Endodermal cell (in vitro differentiated cells): ENCODE results near the gene RBM15. TPM values are rescaled to one million over a fixed set of nuclear protein-coding genes. Genes with fewer than 3 reads are reported as not detected.

ENCODE experiments used
- DNase-seq: peaks from one replicate; pipeline ENCODE4 v3.0.0-alpha.2; 2017
- H3K27ac ChIP-seq: 2 replicates; pipeline ENCODE4 v1.5.1; 2013; ENCODE audit warnings: mild to moderate bottlenecking, low read depth, low read length, moderate library complexity
- H3K27me3 ChIP-seq: 2 replicates; pipeline ENCODE4 v1.6.1; 2013; ENCODE audit warnings: mild to moderate bottlenecking, low read length, moderate library complexity; ENCODE audit not compliant: insufficient read depth, control insufficient read depth, poor library complexity, severe bottlenecking
- H3K36me3 ChIP-seq: 2 replicates; pipeline ENCODE4 v1.7.0; 2013; ENCODE audit warnings: mild to moderate bottlenecking, low read length, moderate library complexity; ENCODE audit not compliant: control insufficient read depth, insufficient read depth
- H3K4me1 ChIP-seq: one replicate; pipeline ENCODE4 v1.7.0; 2013; ENCODE audit warnings: low read length; ENCODE audit not compliant: control insufficient read depth, insufficient read depth
- H3K4me3 ChIP-seq: 2 replicates; pipeline ENCODE4 v1.5.1; 2013; ENCODE audit warnings: mild to moderate bottlenecking, low read length, moderate library complexity
- H3K9ac ChIP-seq: 2 replicates; pipeline ENCODE4 v1.6.1; 2013; ENCODE audit warnings: mild to moderate bottlenecking, low read length, moderate library complexity; ENCODE audit not compliant: poor library complexity, severe bottlenecking; ENCODE audit errors: extremely low read depth
- H3K9me3 ChIP-seq: 2 replicates; pipeline ENCODE4 v1.6.1; 2013; ENCODE audit warnings: mild to moderate bottlenecking, low read length, moderate library complexity; ENCODE audit not compliant: control insufficient read depth
- H3K27ac Mint-ChIP-seq: 2 replicates; pipeline ENCODE4 v1.8.0; 2020; ENCODE audit warnings: mixed read lengths
- H3K27me3 Mint-ChIP-seq: 2 replicates; pipeline ENCODE4 v1.8.0; 2021; ENCODE audit warnings: mild to moderate bottlenecking, mixed read lengths; ENCODE audit not compliant: insufficient read depth
- H3K36me3 Mint-ChIP-seq: 2 replicates; pipeline ENCODE4 v1.8.0; 2020; ENCODE audit warnings: low read depth, mixed read lengths
- H3K4me1 Mint-ChIP-seq: 2 replicates; pipeline ENCODE4 v1.8.0; 2020; ENCODE audit warnings: mixed read lengths
- H3K4me3 Mint-ChIP-seq: 2 replicates; pipeline ENCODE4 v1.8.0; 2020; ENCODE audit warnings: mild to moderate bottlenecking, moderate library complexity, mixed read lengths
- H3K9me3 Mint-ChIP-seq: 2 replicates; pipeline ENCODE4 v1.8.0; 2020; ENCODE audit warnings: mild to moderate bottlenecking, mixed read lengths
- CTCF ChIP-seq: fragments of 200-600 bp; sonication (generic); conservative IDR thresholded peaks from 2 replicates; pipeline ENCODE4 v1.5.0; 2021; ENCODE audit warnings: antibody characterized with exemption, mild to moderate bottlenecking
- WGBS, 2 experiments: methylation state at CpG; one replicate each; pipeline versions ENCODE4 v1.1.5 to v1.1.7; 2013; ENCODE audit warnings: missing lambda C conversion rate in 2 of 2, mixed read lengths in 1 of 2; ENCODE audit not compliant: insufficient coverage in 1 of 2, insufficient read length in 1 of 2; 5-methylcytosine and 5-hydroxymethylcytosine counted together
- total RNA-seq, 2 donors: library from RNA; stranded (reverse); fragmentation: NEBNext Ultra II Directional in 1 of 2; extraction: Animal tissue kit (Norgen Biotek cat#: 25700) in 1 of 2; gene quantifications; 2 replicates in 1 of 2; 3 replicates in 1 of 2; pipeline ENCODE4 v1.2.1, GENCODE V29; 2021

The RBM15 gene
- total RNA-seq, 2 donors from 2014 or later = 42.0 to 54.2 TPM

GRCh38 chr1:110321846-110322245 lies 17.3 kb upstream of the RBM15 start:
- Mint-ChIP-seq H3K9me3 (peaks cover 5% of the 10 kb centered on the region), H3K36me3 (no peaks in the 10 kb centered on the region), H3K4me3 (no peak overlapping the region), H3K27ac (no peak overlapping the region), H3K27me3 (peaks cover 6% of the 10 kb centered on the region), H3K4me1 (no peaks in the 10 kb centered on the region)
- Histone ChIP-seq H3K4me3 (no peak overlapping the region), H3K9ac (no peak overlapping the region), H3K4me1 (no peaks in the 10 kb centered on the region), H3K9me3 (no peaks in the 10 kb centered on the region), H3K27ac (no peak overlapping the region), H3K36me3 (no peaks in the 10 kb centered on the region), H3K27me3 (no peaks in the 10 kb centered on the region)
- no peak for TF ChIP-seq CTCF
- 89 to 93% methylated on average over 3 to 4 of the region's 4 CpGs for WGBS, 2 experiments
- DNase-seq = no peak

- Mint-ChIP-seq H3K9me3 (no peaks in the 10 kb centered on the region), H3K36me3 (no peaks in the 10 kb centered on the region), H3K4me3 (no peak overlapping the region), H3K4me1 (no peaks in the 10 kb centered on the region), H3K27ac (no peak overlapping the region), H3K27me3 (peaks cover under 1% of the 10 kb centered on the region)
- H3K27me3 ChIP-seq = no peaks in the 10 kb centered on the region
- no peak overlapping the region for H3K27ac ChIP-seq
- DNase-seq = no peak
- WGBS, 2 experiments = no CpG with 5 or more reads among the region's 1 CpG
- no peak overlapping the region for H3K4me3 ChIP-seq
- no peaks in the 10 kb centered on the region for H3K4me1 ChIP-seq
- H3K9ac ChIP-seq = no peak overlapping the region
- no peak for TF ChIP-seq CTCF
- no peaks in the 10 kb centered on the region for H3K36me3 ChIP-seq
- no peaks in the 10 kb centered on the region for H3K9me3 ChIP-seq
Measured at GRCh38 chr1:110324667-110325066, 14.5 kb upstream of the RBM15 start.

- H3K9me3 ChIP-seq = no peaks in the 10 kb centered on the region
- Mint-ChIP-seq H3K36me3 (peaks cover 2% of the 10 kb centered on the region), H3K9me3 (no peaks in the 10 kb centered on the region), H3K4me1 (no peaks in the 10 kb centered on the region), H3K27me3 (no peaks in the 10 kb centered on the region), H3K4me3 (no peak overlapping the region), H3K27ac (no peak overlapping the region)
- H3K4me1 ChIP-seq = no peaks in the 10 kb centered on the region
- DNase-seq = no peak
- no peaks in the 10 kb centered on the region for H3K36me3 ChIP-seq
- WGBS, 2 experiments = 78% methylated on average over 1 of the region's 1 CpG; no CpG with 5 or more reads in 1 of the 2 experiments
- H3K4me3 ChIP-seq = no peak overlapping the region
- H3K27ac ChIP-seq = no peak overlapping the region
- H3K27me3 ChIP-seq = no peaks in the 10 kb centered on the region
- H3K9ac ChIP-seq = no peak overlapping the region
- no peak for TF ChIP-seq CTCF
Measured at GRCh38 chr1:110326826-110327225, 12.4 kb upstream of the RBM15 start.
